WTC11 (cell line): Measurements from ENCODE around the gene SYNGR1. TPM values are rescaled to one million over a fixed set of nuclear protein-coding genes. Genes with fewer than 3 reads are reported as not detected.
A peak's percentile ranks its signal among the peaks of the same experiment; 100 is the strongest.

Experiments
- ATAC-seq: fragments of 200-7000 bp; cut with Tn5 transposase; 2 replicates; pipeline ENCODE4 v1.10.0; 2021; ENCODE audit warnings: mild to moderate bottlenecking, moderate library complexity
- CTCF ChIA-PET: fragments of 300-600 bp; sonication (Branson Sonifier 250); formaldehyde crosslinking; loops from one replicate; lab custom pipeline; 2021; ENCODE audit warnings: antibody characterized with exemption; lab: Charles Lee
- POLR2A ChIA-PET: fragments of 350-600 bp; sonication (Branson Sonifier 250); formaldehyde crosslinking; loops from one replicate; lab custom pipeline; 2021; ENCODE audit warnings: antibody characterized with exemption; lab: Charles Lee
- DNase-seq: peaks from one replicate; pipeline ENCODE4 v3.0.0; 2021; ENCODE audit warnings: low spot score
- H3K27ac Mint-ChIP-seq: 2 replicates; pipeline ENCODE4 v1.8.0; 2021; ENCODE audit warnings: mixed read lengths
- H3K27me3 Mint-ChIP-seq: 2 replicates; pipeline ENCODE4 v1.8.0; 2021; ENCODE audit warnings: low read depth, mild to moderate bottlenecking, moderate library complexity, mixed read lengths
- H3K36me3 Mint-ChIP-seq: 2 replicates; pipeline ENCODE4 v1.8.0; 2021; ENCODE audit warnings: mixed read lengths
- H3K4me1 Mint-ChIP-seq: 2 replicates; pipeline ENCODE4 v1.8.0; 2022; ENCODE audit warnings: mixed read lengths
- H3K4me3 Mint-ChIP-seq: 2 replicates; pipeline ENCODE4 v1.8.0; 2021; ENCODE audit warnings: mild to moderate bottlenecking, moderate library complexity, mixed read lengths
- H3K9me3 Mint-ChIP-seq: 2 replicates; pipeline ENCODE4 v1.8.0; 2021; ENCODE audit warnings: mixed read lengths
- AFF4 ChIP-seq: sonication (generic); formaldehyde crosslinking; IDR thresholded peaks from 2 replicates; pipeline ENCODE4 v1.8.1; 2023; ENCODE audit warnings: mild to moderate bottlenecking, missing genetic modification reagents, borderline replicate concordance
- ATF1 ChIP-seq: sonication (generic); formaldehyde crosslinking; IDR thresholded peaks from 2 replicates; pipeline ENCODE4 v1.8.1; 2023; ENCODE audit warnings: mild to moderate bottlenecking, moderate library complexity, missing genetic modification reagents
- ESRRA ChIP-seq: sonication (generic); formaldehyde crosslinking; IDR thresholded peaks from 2 replicates; pipeline ENCODE4 v1.8.1; 2022; ENCODE audit warnings: mild to moderate bottlenecking, missing genetic modification reagents, borderline replicate concordance
- GABPB1 ChIP-seq: sonication (generic); formaldehyde crosslinking; IDR thresholded peaks from 2 replicates; pipeline ENCODE4 v1.8.1; 2023; ENCODE audit warnings: mild to moderate bottlenecking, missing genetic modification reagents
- JAZF1 ChIP-seq: fragments of 250-450 bp; sonication (Bioruptor Pico); IDR thresholded peaks from 2 replicates; pipeline ENCODE4 v1.9.0; 2021; ENCODE audit warnings: moderate library complexity, mild to moderate bottlenecking, inconsistent platforms
- JUN ChIP-seq: sonication (generic); formaldehyde crosslinking; IDR thresholded peaks from 2 replicates; pipeline ENCODE4 v1.8.0; 2023; ENCODE audit warnings: mild to moderate bottlenecking, missing genetic modification reagents
- MAX ChIP-seq: sonication (generic); formaldehyde crosslinking; IDR thresholded peaks from 2 replicates; pipeline ENCODE4 v1.8.0; 2022; ENCODE audit warnings: mild to moderate bottlenecking, missing genetic modification reagents
- NFYB ChIP-seq: sonication (generic); formaldehyde crosslinking; conservative IDR thresholded peaks from 2 replicates; pipeline ENCODE4 v1.8.0; 2022; ENCODE audit warnings: low read depth, missing genetic modification reagents
- PRDM15 ChIP-seq: sonication (generic); formaldehyde crosslinking; IDR thresholded peaks from 2 replicates; pipeline ENCODE4 v1.8.0; 2022; ENCODE audit warnings: missing genetic modification reagents
- SOX15 ChIP-seq: fragments of 250-450 bp; sonication (Bioruptor Pico); IDR thresholded peaks from 2 replicates; pipeline ENCODE4 v1.9.0; 2021; ENCODE audit warnings: mild to moderate bottlenecking
- TCF7 ChIP-seq: sonication (generic); formaldehyde crosslinking; IDR thresholded peaks from 2 replicates; pipeline ENCODE4 v1.8.0; 2022; ENCODE audit warnings: mild to moderate bottlenecking, low read depth, missing genetic modification reagents, moderate library complexity
- ZMAT4 ChIP-seq: fragments of 250-450 bp; sonication (Bioruptor Pico); IDR thresholded peaks from 2 replicates; pipeline ENCODE4 v1.9.0; 2021; ENCODE audit warnings: mild to moderate bottlenecking
- total RNA-seq: library from RNA; stranded (reverse); gene quantifications from 3 replicates; pipeline ENCODE4 v1.2.3, GENCODE V29; 2021
- TF ChIP-seq, protein P1 (sequence below): sonication (generic); formaldehyde crosslinking; IDR thresholded peaks from 2 replicates; pipeline ENCODE4 v1.8.1; 2022; ENCODE audit warnings: mild to moderate bottlenecking, moderate library complexity, missing genetic modification reagents
- TF ChIP-seq, protein P2 (sequence below): sonication (generic); formaldehyde crosslinking; IDR thresholded peaks from 2 replicates; pipeline ENCODE4 v1.8.0; 2023; ENCODE audit warnings: missing genetic modification reagents

Gene SYNGR1
- total RNA-seq, 1 experiment from 2014 or later, result 35.3 TPM

DNA sequence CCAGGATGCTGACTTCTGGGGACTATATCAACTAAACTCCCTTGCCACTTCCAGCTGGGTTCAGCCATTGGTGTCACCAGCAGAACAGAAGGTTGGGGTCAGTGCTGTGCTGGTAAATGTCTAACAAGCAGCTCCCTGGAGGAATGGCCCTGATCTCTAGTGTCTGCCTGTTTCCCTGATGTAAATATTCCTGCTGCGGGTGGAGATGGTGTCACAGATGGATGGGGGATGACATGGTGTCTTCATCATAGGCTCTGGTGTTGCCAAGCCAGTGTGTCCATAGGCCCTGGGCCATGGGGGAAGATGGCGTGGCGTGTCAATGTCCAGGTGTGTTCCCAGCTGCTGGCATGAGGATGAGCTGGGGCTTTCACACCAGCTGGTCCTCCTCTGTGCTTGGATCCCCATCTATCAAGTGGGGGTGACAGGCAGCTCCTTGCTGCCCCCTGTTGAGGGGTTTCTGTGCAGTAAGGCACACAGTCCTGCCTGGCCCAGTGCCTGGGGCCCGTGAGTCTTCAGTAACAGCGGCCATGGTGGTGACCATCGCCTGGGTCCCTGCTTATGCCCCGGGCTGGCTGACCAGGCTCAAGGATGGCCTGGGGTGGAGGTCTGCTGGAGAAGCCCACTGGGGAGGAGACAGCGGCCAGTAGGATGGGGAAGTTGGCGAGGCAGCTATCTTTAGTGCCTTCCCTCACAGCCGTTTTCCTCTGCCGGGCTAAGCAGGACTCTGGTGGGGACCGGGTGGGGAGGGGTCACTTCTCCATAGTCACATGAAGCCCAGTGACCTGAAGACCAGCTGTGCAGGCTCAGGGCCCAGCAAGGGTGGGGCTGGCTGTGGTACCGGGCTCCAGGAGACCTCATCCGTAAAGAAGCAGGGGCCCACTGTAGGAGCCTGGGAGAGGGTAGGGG lies 43.1 kb upstream of the SYNGR1 start:
- Mint-ChIP-seq H3K27ac (peak overlapping the region; percentile 55), H3K36me3 (peaks cover 14% of the 10 kb centered on the region), H3K4me3 (no peak overlapping the region), H3K4me1 (peaks cover 25% of the 10 kb centered on the region), H3K27me3 (no peaks in the 10 kb centered on the region), H3K9me3 (peaks cover 9% of the 10 kb centered on the region)
- ChIA-PET CTCF (interaction anchor here (0.5 to 2.4 kb wide), 34 partner anchors 9 to 538 kb away, joined by 3 to 39 read pairs (median 5); partner anchors contain the start of genes CBX7 and PDGFB), POLR2A (interaction anchor here (0.9 to 1.9 kb wide), 7 partner anchors 13 to 136 kb away, joined by 3 to 8 read pairs (median 6); partner anchors contain the start of gene RPL3)
- DNase-seq (peak; percentile 78), ATAC-seq (peak; percentile 1; the same call in 1 of the 2 replicates)
- TF ChIP-seq NFYB (CRISPR knock-in tag) (no peak), SOX15 (CRISPR knock-in tag) (no peak), GABPB1 (CRISPR knock-in tag) (no peak), TCF7 (CRISPR knock-in tag) (no peak), JUN (CRISPR knock-in tag) (no peak), JAZF1 (CRISPR knock-in tag) (no peak), AFF4 (CRISPR knock-in tag) (no peak)
- TF ChIP-seq, protein P1, sequence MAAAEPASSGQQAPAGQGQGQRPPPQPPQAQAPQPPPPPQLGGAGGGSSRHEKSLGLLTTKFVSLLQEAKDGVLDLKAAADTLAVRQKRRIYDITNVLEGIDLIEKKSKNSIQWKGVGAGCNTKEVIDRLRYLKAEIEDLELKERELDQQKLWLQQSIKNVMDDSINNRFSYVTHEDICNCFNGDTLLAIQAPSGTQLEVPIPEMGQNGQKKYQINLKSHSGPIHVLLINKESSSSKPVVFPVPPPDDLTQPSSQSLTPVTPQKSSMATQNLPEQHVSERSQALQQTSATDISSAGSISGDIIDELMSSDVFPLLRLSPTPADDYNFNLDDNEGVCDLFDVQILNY (CRISPR knock-in tag), result no peak
- TF ChIP-seq, protein P2, sequence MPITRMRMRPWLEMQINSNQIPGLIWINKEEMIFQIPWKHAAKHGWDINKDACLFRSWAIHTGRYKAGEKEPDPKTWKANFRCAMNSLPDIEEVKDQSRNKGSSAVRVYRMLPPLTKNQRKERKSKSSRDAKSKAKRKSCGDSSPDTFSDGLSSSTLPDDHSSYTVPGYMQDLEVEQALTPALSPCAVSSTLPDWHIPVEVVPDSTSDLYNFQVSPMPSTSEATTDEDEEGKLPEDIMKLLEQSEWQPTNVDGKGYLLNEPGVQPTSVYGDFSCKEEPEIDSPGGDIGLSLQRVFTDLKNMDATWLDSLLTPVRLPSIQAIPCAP, result no peak

GRCh38 chr22:39308614-39309363 lies 41.0 kb upstream of the SYNGR1 start:
- Mint-ChIP-seq H3K4me3 (no peak overlapping the region), H3K36me3 (peaks cover 29% of the 10 kb centered on the region), H3K27me3 (no peaks in the 10 kb centered on the region), H3K9me3 (no peaks in the 10 kb centered on the region), H3K27ac (peak overlapping the region; percentile 76), H3K4me1 (peaks cover 33% of the 10 kb centered on the region)
- peak; percentile 81 for TF ChIP-seq GABPB1 (CRISPR knock-in tag)
- TF ChIP-seq ESRRA (CRISPR knock-in tag), result no peak
- ChIA-PET CTCF (interaction anchor here (0.9 to 4.0 kb wide), 27 partner anchors 9 to 439 kb away, joined by 3 to 66 read pairs (median 5); partner anchors contain the start of genes CBX7 and RPL3), POLR2A (interaction anchor here (0.6 to 4.1 kb wide), 10 partner anchors 9 to 206 kb away, joined by 3 to 31 read pairs (median 4); partner anchors contain the start of gene RPL3)
- DNase-seq (no peak), ATAC-seq (no peak)

DNA sequence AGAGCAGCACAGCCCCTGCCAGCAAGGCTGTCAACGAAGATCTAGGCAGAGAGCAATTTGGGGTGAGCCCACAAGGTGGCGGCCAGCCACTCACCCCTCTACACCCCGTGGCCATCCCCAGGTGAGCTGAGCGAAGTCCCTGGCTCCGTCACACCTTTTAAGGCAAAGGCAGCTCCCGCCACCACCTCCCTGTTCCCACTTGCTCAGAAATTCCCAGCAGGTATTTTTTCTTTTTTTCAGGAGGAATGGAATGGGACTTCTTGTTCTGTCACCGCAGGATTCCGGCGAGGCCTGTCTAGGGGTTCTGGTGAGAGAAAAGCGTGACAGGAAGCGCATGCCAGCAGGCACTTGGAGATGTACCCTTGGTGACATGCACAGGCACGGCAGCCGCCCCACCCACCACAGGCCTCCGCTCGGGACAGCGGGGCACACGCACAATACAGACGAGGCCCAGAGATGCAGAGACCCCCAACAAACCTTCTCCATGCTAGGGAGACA lies 40.4 kb upstream of the SYNGR1 start:
- no peaks in the 10 kb centered on the region for H3K27me3 Mint-ChIP-seq
- no peaks in the 10 kb centered on the region for H3K9me3 Mint-ChIP-seq
- POLR2A ChIA-PET, result interaction anchor here (0.6 to 4.1 kb wide), 10 partner anchors 9 to 207 kb away, joined by 3 to 31 read pairs (median 4); partner anchors contain the start of gene RPL3
- CTCF ChIA-PET, result interaction anchor here (0.5 to 4.0 kb wide), 33 partner anchors 9 to 439 kb away, joined by 3 to 66 read pairs (median 4); partner anchors contain the start of genes CBX7, PDGFB and RPL3
- ATAC-seq (peak; percentile 8), DNase-seq (peak; percentile 70)
- H3K36me3 Mint-ChIP-seq, result peaks cover 35% of the 10 kb centered on the region
- peak overlapping the region; percentile 76 for H3K27ac Mint-ChIP-seq
- H3K4me1 Mint-ChIP-seq, result peaks cover 37% of the 10 kb centered on the region
- no peak overlapping the region for H3K4me3 Mint-ChIP-seq
- 0 out of 2 replicates have a peak, but pooled peaks have one; percentile 21 for TF ChIP-seq ATF1
- peak; percentile 26; the same call in 1 of the 2 replicates for TF ChIP-seq MAX (CRISPR knock-in tag)
- TF ChIP-seq PRDM15 (CRISPR knock-in tag), result no peak
- TF ChIP-seq ZMAT4 (CRISPR knock-in tag), result no peak
